HG03558 (cell line): ENCODE measurements around the gene CCDC73.
A peak's percentile ranks its signal among the peaks of the same experiment; 100 is the strongest.
"Not testable (repeated sequence)": the region's sequence is repeated elsewhere in the genome, so short reads cannot be mapped to it uniquely, and the experiment has no call there.

Source experiments
- ATAC-seq: cut with Tn5 transposase; IDR thresholded peaks from one replicate; pipeline ENCODE4 v1.9.1; 2021; ENCODE audit warnings: moderate number of reproducible peaks; ENCODE audit not compliant: unreplicated experiment; ENCODE audit errors: extremely low read depth

CCDC73 gene

DNA sequence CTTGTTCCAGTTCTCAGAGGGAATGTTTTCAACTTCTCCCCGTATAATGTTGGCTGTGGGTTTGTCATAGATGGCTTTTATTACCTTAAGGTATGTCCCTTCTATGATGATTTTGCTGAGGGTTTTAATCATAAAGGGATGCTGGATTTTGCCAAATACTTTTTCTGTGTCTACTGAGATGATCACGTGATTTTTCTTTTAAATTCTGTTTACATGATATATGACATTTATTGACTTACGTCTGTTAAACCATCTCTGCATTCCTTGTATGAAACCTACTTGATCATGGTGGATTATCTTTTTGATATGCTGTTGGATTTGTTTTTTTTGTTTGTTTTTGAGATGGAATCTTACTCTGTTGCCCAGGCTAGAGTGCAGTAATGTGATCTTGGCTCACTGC lies 85.5 kb downstream of the CCDC73 start:
- ATAC-seq = not testable (repeated sequence)

GRCh38 chr11:32706985-32707741 lies 87.3 kb downstream of the CCDC73 start:
- peak; percentile 99 for ATAC-seq

GRCh38 chr11:32705309-32706033 lies 89.0 kb downstream of the CCDC73 start:
- ATAC-seq = no peak

GRCh38 chr11:32704775-32705174 lies 89.7 kb downstream of the CCDC73 start:
- ATAC-seq = no peak

DNA sequence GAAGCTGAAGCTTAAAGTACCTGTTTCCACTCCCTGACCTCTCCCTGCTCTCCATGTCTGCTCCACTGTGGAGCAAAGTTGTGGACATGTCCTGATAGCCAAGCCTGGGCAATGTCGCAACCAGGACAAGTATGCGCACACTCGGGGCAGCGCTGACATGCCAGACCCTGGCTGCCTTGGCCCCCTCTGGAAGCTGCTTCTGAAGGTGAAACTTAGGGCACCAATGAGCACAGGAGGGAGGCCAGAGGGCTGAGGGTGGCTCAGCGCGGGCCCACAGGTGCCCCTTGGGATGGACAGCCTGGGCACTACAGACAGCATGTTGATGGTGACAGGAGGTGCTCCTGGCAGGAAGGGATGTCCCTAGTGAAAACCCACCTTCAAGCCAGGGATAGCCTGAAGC lies 90.2 kb downstream of the CCDC73 start:
- no peak for ATAC-seq

DNA sequence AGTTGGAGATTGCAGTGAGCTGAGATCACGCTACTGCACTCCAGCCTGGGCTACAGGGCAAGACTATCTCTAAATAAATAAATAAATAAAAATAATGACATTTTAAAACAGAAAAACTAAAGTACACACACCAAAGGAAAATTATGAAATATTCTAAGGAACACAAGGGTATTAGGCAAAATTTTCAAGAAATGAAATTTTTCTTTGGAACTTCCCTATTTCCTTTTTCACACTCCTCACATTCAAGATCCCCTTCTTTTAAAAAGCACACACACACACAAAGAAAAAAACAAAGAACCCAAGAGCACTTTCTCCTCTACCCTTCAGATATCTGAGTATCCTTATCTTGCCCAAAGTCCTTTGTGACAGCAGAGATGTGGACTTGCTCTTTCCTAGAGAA lies 92.8 kb downstream of the CCDC73 start:
- no peak for ATAC-seq

DNA sequence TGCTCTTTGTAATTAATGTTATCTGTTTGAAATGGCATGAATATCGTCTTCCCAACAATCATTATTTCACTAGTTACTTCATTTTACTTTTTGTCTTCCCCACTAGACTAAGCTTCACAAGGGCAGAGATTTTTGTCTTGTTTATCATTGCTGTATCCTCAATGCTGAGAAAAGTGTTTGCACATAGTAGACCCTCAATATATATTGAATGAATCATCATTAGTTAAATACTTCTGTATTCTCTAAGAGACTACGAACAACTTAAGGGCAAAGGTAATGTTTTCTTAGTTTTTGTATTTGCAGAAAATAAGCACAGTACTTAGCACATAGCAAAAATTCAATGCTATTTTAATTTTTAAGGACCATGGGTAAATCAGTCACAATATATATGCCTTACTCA lies 95.9 kb downstream of the CCDC73 start:
- ATAC-seq = no peak

GRCh38 chr11:32671051-32671450 lies 123.4 kb downstream of the CCDC73 start:
- ATAC-seq = no peak

- no peak for ATAC-seq
Measured at GRCh38 chr11:32659672-32660071, 134.8 kb downstream of the CCDC73 start.

- ATAC-seq = no peak
Measured at GRCh38 chr11:32658639-32659406, 135.6 kb downstream of the CCDC73 start.

- ATAC-seq = no peak
Measured at GRCh38 chr11:32643526-32643925, 150.9 kb downstream of the CCDC73 start.

- no peak for ATAC-seq
Measured at GRCh38 chr11:32641361-32641760, 153.1 kb downstream of the CCDC73 start.

- no peak for ATAC-seq
Measured at GRCh38 chr11:32635819-32636218, 158.6 kb downstream of the CCDC73 start.

DNA sequence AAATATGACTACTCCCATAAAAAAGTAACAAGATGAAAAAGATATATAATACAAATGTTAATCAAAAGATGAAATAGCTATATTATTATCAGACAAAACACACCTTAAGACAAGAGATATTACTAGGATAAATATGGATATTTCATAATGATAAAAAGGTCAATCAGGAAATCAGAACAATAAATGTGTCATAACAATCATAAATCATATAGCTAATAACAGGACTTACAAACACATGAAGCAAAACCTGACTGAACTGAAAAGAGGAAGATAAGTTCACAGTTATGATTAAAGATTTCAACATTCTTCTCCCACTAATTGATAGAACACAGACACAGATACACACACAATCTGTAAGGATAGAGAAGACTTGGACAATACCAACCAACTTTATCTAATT lies 163.6 kb downstream of the CCDC73 start:
- ATAC-seq = no peak

DNA sequence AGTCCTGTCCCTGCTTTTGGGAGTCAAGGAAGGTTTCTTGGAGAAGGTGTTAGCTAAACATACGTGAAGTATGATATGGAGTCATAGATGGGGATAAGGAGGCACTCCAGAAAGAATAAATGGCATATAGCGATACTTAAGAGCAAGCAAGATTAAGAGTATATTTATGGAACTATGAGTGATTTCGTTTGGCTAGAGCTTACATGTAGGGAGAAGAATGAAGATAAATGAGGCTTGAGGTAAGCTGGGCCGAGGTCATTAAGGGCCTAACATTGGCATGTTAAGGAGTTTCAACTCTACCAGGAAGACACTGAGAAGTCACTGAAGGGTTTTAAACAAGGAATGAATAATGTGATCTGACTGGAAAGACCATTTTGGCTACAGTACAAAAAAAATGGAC lies 177.6 kb downstream of the CCDC73 start:
- no peak for ATAC-seq

- ATAC-seq = no peak
Measured at GRCh38 chr11:32615422-32615821, 179.0 kb downstream of the CCDC73 start.

- ATAC-seq = no peak
Measured at GRCh38 chr11:32613500-32614151, 180.8 kb downstream of the CCDC73 start.

GRCh38 chr11:32610797-32611352 lies 183.6 kb downstream of the CCDC73 start:
- no peak for ATAC-seq

DNA sequence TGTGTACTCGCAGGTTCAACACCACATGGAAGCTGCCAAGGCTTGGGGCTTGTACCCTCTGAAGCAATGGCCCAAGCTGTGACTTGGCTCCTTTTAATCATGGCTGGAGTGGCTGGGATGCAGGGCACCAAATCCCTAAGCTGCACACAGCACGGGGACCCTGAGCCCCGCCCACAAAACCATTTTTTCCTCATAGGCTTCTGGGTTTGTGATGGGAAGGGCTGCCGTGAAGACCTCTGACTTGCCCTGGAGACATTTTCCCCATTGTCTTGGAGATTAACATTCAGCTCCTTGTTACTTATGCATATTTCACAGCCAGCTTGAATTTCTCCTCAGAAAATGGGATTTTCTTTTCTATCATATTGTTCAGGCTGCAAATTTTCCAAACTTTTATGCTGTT lies 185.6 kb downstream of the CCDC73 start:
- ATAC-seq = not testable (repeated sequence)

DNA sequence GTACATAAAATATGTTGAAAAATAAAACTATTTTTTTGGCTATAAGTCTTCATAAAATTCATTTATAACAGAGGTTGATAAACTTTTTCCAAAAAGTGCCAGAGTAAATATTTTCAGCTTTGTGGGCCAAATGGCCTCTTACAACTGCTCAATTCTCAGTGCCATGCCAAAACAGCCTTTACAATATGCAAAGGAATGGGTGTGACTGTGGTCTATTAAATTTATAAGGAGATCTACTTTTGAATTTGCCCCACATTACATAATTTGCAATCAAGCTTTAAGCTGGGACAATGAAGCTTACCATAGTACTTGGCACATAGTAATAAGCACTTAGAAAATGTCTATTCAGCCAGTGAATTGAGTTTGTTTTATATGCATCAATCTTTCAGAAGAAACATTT lies 188.2 kb downstream of the CCDC73 start:
- no peak for ATAC-seq
